ENCODE data around the gene MTERF4. TPM values are rescaled to one million over a fixed set of nuclear protein-coding genes. Genes with fewer than 3 reads are reported as not detected.

Gene MTERF4
- total RNA-seq, 2 donors from 2014 or later, result 33.2 to 42.5 TPM

DNA sequence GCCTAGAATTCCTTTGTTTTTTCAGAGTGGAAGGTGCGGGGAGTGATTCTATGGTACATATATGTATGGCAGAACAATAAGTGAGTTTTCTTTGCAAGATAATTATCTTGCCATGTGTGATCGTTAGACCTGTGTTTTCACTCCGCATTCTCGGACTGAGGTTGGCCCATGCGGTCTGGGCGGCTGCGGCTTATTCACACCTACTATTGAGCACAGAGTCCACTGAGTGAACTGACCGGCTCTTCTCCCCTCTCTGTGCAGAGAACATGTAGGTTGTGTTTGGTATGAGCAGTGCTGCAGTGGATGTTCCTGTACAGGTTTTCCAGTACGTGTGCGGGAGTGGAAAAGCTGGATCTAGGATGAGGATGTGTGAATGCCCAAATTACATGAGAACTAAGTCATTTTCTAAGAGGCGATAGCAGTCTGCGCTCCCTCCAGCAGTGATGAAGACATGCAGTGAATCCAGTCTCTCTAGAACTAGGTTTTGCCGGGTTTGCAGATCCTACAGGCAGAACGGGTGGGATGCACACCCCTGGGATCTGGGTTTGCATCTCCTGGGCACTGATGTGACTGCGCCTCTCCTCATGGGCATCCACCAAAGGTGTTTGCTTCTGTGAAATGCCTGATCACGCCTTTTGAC lies 27.1 kb downstream of the MTERF4 start:
- Histone ChIP-seq H3K4me1 (ENCODE audit: control insufficient read depth, insufficient read depth, low read length) (no peaks in the 10 kb centered on the region), H3K27ac (ENCODE audit: low read depth, low read length) (no peak overlapping the region), H3K36me3 (ENCODE audit: control insufficient read depth, insufficient read depth, low read length) (no peaks in the 10 kb centered on the region), H3K9me3 (ENCODE audit: control insufficient read depth, low read length) (no peaks in the 10 kb centered on the region), H3K9ac (ENCODE audit: extremely low read depth, low read length, poor library complexity, severe bottlenecking) (no peak overlapping the region), H3K4me3 (ENCODE audit: low read length) (no peak overlapping the region), H3K27me3 (ENCODE audit: control insufficient read depth, insufficient read depth, low read length, poor library complexity, severe bottlenecking) (no peaks in the 10 kb centered on the region)
- Mint-ChIP-seq H3K9me3 (no peaks in the 10 kb centered on the region), H3K4me3 (no peak overlapping the region), H3K36me3 (ENCODE audit: low read depth) (no peaks in the 10 kb centered on the region), H3K27ac (no peak overlapping the region), H3K4me1 (no peaks in the 10 kb centered on the region), H3K27me3 (ENCODE audit: insufficient read depth) (no peaks in the 10 kb centered on the region)
- 92 to 94% methylated on average over 13 to 15 of the region's 16 CpGs for WGBS, 2 experiments (ENCODE audit: insufficient coverage in 1 of 2, insufficient read length in 1 of 2)
- DNase-seq, result no peak
- TF ChIP-seq, protein P1, sequence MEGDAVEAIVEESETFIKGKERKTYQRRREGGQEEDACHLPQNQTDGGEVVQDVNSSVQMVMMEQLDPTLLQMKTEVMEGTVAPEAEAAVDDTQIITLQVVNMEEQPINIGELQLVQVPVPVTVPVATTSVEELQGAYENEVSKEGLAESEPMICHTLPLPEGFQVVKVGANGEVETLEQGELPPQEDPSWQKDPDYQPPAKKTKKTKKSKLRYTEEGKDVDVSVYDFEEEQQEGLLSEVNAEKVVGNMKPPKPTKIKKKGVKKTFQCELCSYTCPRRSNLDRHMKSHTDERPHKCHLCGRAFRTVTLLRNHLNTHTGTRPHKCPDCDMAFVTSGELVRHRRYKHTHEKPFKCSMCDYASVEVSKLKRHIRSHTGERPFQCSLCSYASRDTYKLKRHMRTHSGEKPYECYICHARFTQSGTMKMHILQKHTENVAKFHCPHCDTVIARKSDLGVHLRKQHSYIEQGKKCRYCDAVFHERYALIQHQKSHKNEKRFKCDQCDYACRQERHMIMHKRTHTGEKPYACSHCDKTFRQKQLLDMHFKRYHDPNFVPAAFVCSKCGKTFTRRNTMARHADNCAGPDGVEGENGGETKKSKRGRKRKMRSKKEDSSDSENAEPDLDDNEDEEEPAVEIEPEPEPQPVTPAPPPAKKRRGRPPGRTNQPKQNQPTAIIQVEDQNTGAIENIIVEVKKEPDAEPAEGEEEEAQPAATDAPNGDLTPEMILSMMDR (conservative IDR thresholded peaks at IDR 0.05), result no peak

DNA sequence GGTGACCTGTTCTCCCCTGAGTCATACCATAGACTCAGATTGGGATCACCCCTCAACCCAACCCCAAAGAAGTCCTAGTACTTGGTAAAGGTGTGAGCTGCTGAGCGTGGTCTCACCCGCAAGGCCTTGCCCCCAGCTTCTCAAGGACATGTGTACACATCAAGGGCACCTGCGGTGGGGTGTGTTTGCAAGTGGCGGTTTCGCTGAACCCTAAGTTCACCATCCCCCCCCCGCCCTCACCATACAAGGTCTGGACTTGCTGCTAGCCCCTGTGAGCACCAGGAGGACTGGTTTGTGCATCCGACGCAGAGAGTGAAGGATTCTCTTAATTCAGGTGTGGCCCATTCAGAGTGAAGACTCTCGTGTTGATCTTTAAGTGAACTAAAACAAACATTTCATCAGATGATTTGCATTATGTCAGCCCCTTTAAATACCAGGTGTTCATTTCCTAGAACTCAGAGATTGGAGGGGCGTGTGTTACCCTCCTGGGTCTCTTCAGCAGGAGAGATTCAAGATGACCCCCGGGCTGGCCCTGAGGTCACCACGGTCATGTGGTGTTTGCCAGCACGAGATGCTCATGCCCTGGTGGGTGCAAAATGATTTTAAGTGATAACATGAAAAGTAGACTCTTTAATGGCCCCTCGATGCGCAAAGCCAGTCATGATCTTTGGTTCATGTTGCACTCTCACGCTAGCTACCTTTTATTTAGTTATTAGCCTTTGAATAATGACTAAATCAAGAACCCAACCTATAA lies 27.8 kb downstream of the MTERF4 start:
- no peaks in the 10 kb centered on the region for H3K9me3 Mint-ChIP-seq
- Histone ChIP-seq H3K27me3 (ENCODE audit: control insufficient read depth, insufficient read depth, low read length, poor library complexity, severe bottlenecking) (no peaks in the 10 kb centered on the region), H3K27ac (ENCODE audit: low read depth, low read length) (no peak overlapping the region), H3K4me1 (ENCODE audit: control insufficient read depth, insufficient read depth, low read length) (no peaks in the 10 kb centered on the region), H3K9me3 (ENCODE audit: control insufficient read depth, low read length) (no peaks in the 10 kb centered on the region), H3K36me3 (ENCODE audit: control insufficient read depth, insufficient read depth, low read length) (no peaks in the 10 kb centered on the region), H3K9ac (ENCODE audit: extremely low read depth, low read length, poor library complexity, severe bottlenecking) (no peak overlapping the region), H3K4me3 (ENCODE audit: low read length) (no peak overlapping the region)
- DNase-seq, result no peak
- TF ChIP-seq, protein P1 (conservative IDR thresholded peaks at IDR 0.05), result no peak
- H3K27me3 Mint-ChIP-seq (ENCODE audit: insufficient read depth), result peaks cover 2% of the 10 kb centered on the region
- H3K36me3 Mint-ChIP-seq (ENCODE audit: low read depth), result no peaks in the 10 kb centered on the region
- 90 to 96% methylated on average over 12 to 16 of the region's 16 CpGs for WGBS, 2 experiments (ENCODE audit: insufficient coverage in 1 of 2, insufficient read length in 1 of 2)
- H3K27ac Mint-ChIP-seq, result no peak overlapping the region
- no peak overlapping the region for H3K4me3 Mint-ChIP-seq
- H3K4me1 Mint-ChIP-seq, result no peaks in the 10 kb centered on the region

DNA sequence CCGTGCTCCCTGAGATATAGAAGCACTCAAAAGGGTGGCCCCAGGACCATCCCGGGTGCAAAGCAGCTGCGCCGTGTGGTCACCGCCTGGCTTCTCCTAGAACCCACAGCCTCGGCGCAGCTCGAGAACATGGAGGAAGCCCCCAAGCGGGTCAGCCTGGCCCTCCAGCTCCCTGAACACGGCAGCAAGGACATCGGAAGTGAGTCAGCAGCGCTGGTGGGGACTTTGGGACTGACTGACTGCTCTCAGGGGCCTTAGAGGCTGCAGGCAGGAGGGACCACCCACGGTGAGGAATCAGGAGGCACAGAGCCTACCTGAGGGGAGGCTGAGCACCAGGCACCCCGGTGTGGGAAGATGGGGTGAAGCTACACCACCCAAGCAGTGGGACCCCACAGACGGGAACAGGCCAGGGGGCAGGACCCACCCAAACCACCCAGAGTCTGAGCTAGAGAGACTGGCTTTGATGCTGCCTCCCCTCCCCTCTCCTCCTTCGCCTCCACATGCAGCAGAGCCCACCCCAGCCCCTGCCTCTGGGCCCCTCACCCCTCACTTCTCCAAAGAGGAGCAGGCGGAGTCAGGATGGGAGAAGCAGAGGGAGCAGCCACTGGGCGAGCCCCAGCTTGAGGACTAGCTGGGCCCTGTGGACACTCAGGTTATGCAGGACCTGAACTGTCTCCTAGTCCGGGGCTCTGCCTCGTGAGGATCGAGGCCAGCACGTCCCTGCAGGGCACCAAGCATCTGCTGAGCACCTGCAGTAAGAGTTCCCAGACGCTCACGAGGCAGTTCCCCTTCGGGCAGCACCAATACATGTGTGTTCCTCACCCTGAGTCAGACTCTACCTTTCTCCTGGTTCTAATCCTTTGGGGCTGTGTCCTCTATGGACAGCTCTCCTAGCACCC lies 28.7 kb downstream of the MTERF4 start:
- no peak for DNase-seq
- H3K4me1 Mint-ChIP-seq, result no peaks in the 10 kb centered on the region
- Histone ChIP-seq H3K27me3 (ENCODE audit: control insufficient read depth, insufficient read depth, low read length, poor library complexity, severe bottlenecking) (no peaks in the 10 kb centered on the region), H3K4me3 (ENCODE audit: low read length) (no peak overlapping the region), H3K4me1 (ENCODE audit: control insufficient read depth, insufficient read depth, low read length) (no peaks in the 10 kb centered on the region), H3K36me3 (ENCODE audit: control insufficient read depth, insufficient read depth, low read length) (no peaks in the 10 kb centered on the region), H3K9ac (ENCODE audit: extremely low read depth, low read length, poor library complexity, severe bottlenecking) (no peak overlapping the region), H3K9me3 (ENCODE audit: control insufficient read depth, low read length) (no peaks in the 10 kb centered on the region), H3K27ac (ENCODE audit: low read depth, low read length) (no peak overlapping the region)
- 82 to 86% methylated on average over 18 to 25 of the region's 25 CpGs for WGBS, 2 experiments (ENCODE audit: insufficient coverage in 1 of 2, insufficient read length in 1 of 2)
- H3K9me3 Mint-ChIP-seq, result no peaks in the 10 kb centered on the region
- peaks cover 4% of the 10 kb centered on the region for H3K27me3 Mint-ChIP-seq (ENCODE audit: insufficient read depth)
- no peak overlapping the region for H3K27ac Mint-ChIP-seq
- no peak overlapping the region for H3K4me3 Mint-ChIP-seq
- no peaks in the 10 kb centered on the region for H3K36me3 Mint-ChIP-seq (ENCODE audit: low read depth)
- TF ChIP-seq, protein P1 (conservative IDR thresholded peaks at IDR 0.05), result no peak

Measured in endodermal cell (in vitro differentiated cells).